ENCODE measurements around the gene LCN12. TPM values are rescaled to one million over a fixed set of nuclear protein-coding genes. Genes with fewer than 3 reads are reported as not detected.

LCN12 gene
- total and polyA plus RNA-seq, 3 experiments from 2014 or later, result 0.85 to 1.3 TPM; not detected in 1

- no peaks in the 10 kb centered on the region for H3K9me3 ChIP-seq (ENCODE audit: low read length)
- H3K4me3 ChIP-seq (ENCODE audit: low read length), result no peak overlapping the region
- Mint-ChIP-seq H3K4me1 (peaks cover 0 to 3% (median 0%) of the 10 kb centered on the region in 3 donors), H3K9me3 (no peaks in the 10 kb centered on the region), H3K27ac (peak overlapping the region in 1 of 8 donors; percentile 15), H3K27me3 (no peaks in the 10 kb centered on the region), H3K4me3 (no peak overlapping the region), H3K36me3 (peaks cover 0 to 65% (median 3%) of the 10 kb centered on the region in 3 donors)
- ChIA-PET CTCF (no interaction called here), POLR2A (interaction anchor here (0.5 to 0.7 kb wide), 2 partner anchors 22 to 135 kb away, joined by 3 to 7 read pairs; no protein-coding TSS in a partner anchor)
- H3K4me1 ChIP-seq (ENCODE audit: insufficient read depth, low read length), result no peaks in the 10 kb centered on the region
- no peak for DNase-seq
- H3K27me3 ChIP-seq (ENCODE audit: insufficient read depth, low read length, poor library complexity, severe bottlenecking), result no peaks in the 10 kb centered on the region
- peaks cover 35% of the 10 kb centered on the region for H3K36me3 ChIP-seq (ENCODE audit: insufficient read depth, low read length)
- no peak overlapping the region for H3K27ac ChIP-seq (ENCODE audit: low read depth, low read length)
Measured at GRCh38 chr9:136921718-136922117, 30.4 kb upstream of the LCN12 start.

GRCh38 chr9:136922540-136922939 is 29.5 kb upstream of the LCN12 start:
- H3K4me1 ChIP-seq (ENCODE audit: insufficient read depth, low read length), result no peaks in the 10 kb centered on the region
- Mint-ChIP-seq H3K27ac (peak overlapping the region in 1 of 8 donors; percentile 82), H3K27me3 (no peaks in the 10 kb centered on the region), H3K36me3 (peaks cover 0 to 64% (median 3%) of the 10 kb centered on the region in 3 donors), H3K9me3 (no peaks in the 10 kb centered on the region), H3K4me3 (no peak overlapping the region), H3K4me1 (peaks cover 0 to 1% (median under 1%) of the 10 kb centered on the region in 3 donors)
- ChIA-PET POLR2A (interaction anchor here (0.7 kb wide), 1 partner anchor 134 kb away, joined by 7 read pairs; no protein-coding TSS in a partner anchor), CTCF (no interaction called here)
- H3K36me3 ChIP-seq (ENCODE audit: insufficient read depth, low read length), result peaks cover 27% of the 10 kb centered on the region
- no peaks in the 10 kb centered on the region for H3K9me3 ChIP-seq (ENCODE audit: low read length)
- H3K27me3 ChIP-seq (ENCODE audit: insufficient read depth, low read length, poor library complexity, severe bottlenecking), result no peaks in the 10 kb centered on the region
- H3K27ac ChIP-seq (ENCODE audit: low read depth, low read length), result no peak overlapping the region
- DNase-seq, result no peak
- H3K4me3 ChIP-seq (ENCODE audit: low read length), result no peak overlapping the region

- H3K27me3 Mint-ChIP-seq, result no peaks in the 10 kb centered on the region
- POLR2A ChIA-PET, result no interaction called here
- no peak overlapping the region for H3K4me3 Mint-ChIP-seq
- Histone ChIP-seq H3K27ac (ENCODE audit: low read depth, low read length) (no peak overlapping the region), H3K9me3 (ENCODE audit: low read length) (no peaks in the 10 kb centered on the region), H3K36me3 (ENCODE audit: insufficient read depth, low read length) (peaks cover 23% of the 10 kb centered on the region), H3K4me1 (ENCODE audit: insufficient read depth, low read length) (no peaks in the 10 kb centered on the region), H3K4me3 (ENCODE audit: low read length) (no peak overlapping the region), H3K27me3 (ENCODE audit: insufficient read depth, low read length, poor library complexity, severe bottlenecking) (no peaks in the 10 kb centered on the region)
- peaks cover 0 to 5% (median 0%) of the 10 kb centered on the region in 3 donors for H3K4me1 Mint-ChIP-seq
- CTCF ChIA-PET, result no interaction called here
- no peak overlapping the region for H3K27ac Mint-ChIP-seq
- peaks cover 0 to 65% (median 8%) of the 10 kb centered on the region in 3 donors for H3K36me3 Mint-ChIP-seq
- DNase-seq, result no peak
- H3K9me3 Mint-ChIP-seq, result no peaks in the 10 kb centered on the region
Measured at GRCh38 chr9:136923881-136924280, 28.2 kb upstream of the LCN12 start.

GRCh38 chr9:136925414-136926153 is 26.5 kb upstream of the LCN12 start:
- no peaks in the 10 kb centered on the region for H3K27me3 ChIP-seq (ENCODE audit: insufficient read depth, low read length, poor library complexity, severe bottlenecking)
- CTCF ChIA-PET, result interaction anchor here (0.9 kb wide), 1 partner anchor 83 kb away, joined by 3 read pairs; the partner anchor contains the start of gene AJM1
- Mint-ChIP-seq H3K4me3 (no peak overlapping the region), H3K9me3 (no peaks in the 10 kb centered on the region), H3K27me3 (no peaks in the 10 kb centered on the region), H3K36me3 (peaks cover 0 to 54% (median 8%) of the 10 kb centered on the region in 3 donors), H3K27ac (peak overlapping the region in 1 of 8 donors; percentile 35), H3K4me1 (peaks cover 0 to 5% (median 0%) of the 10 kb centered on the region in 3 donors)
- H3K27ac ChIP-seq (ENCODE audit: low read depth, low read length), result no peak overlapping the region
- H3K9me3 ChIP-seq (ENCODE audit: low read length), result no peaks in the 10 kb centered on the region
- peaks cover 15% of the 10 kb centered on the region for H3K36me3 ChIP-seq (ENCODE audit: insufficient read depth, low read length)
- DNase-seq, result no peak
- H3K4me1 ChIP-seq (ENCODE audit: insufficient read depth, low read length), result no peaks in the 10 kb centered on the region
- H3K4me3 ChIP-seq (ENCODE audit: low read length), result no peak overlapping the region
- POLR2A ChIA-PET, result no interaction called here

- POLR2A ChIA-PET, result no interaction called here
- DNase-seq, result no peak
- no peaks in the 10 kb centered on the region for H3K9me3 Mint-ChIP-seq
Measured at GRCh38 chr9:136926154-136926704, 25.8 kb upstream of the LCN12 start.

GRCh38 chr9:136926749-136927148 is 25.3 kb upstream of the LCN12 start:
- no peaks in the 10 kb centered on the region for H3K9me3 ChIP-seq (ENCODE audit: low read length)
- no peak for DNase-seq
- POLR2A ChIA-PET, result no interaction called here
- no peaks in the 10 kb centered on the region for H3K9me3 Mint-ChIP-seq
- peaks cover 6% of the 10 kb centered on the region for H3K36me3 ChIP-seq (ENCODE audit: insufficient read depth, low read length)
- no peak overlapping the region for H3K4me3 ChIP-seq (ENCODE audit: low read length)
- CTCF ChIA-PET, result interaction anchor here (0.9 kb wide), 1 partner anchor 84 kb away, joined by 3 read pairs; the partner anchor contains the start of gene AJM1
- H3K4me3 Mint-ChIP-seq, result no peak overlapping the region
- H3K27me3 Mint-ChIP-seq, result no peaks in the 10 kb centered on the region
- H3K27ac Mint-ChIP-seq, result peak overlapping the region in 2 of 8 donors; percentile 10 to 35
- no peak overlapping the region for H3K27ac ChIP-seq (ENCODE audit: low read depth, low read length)
- peaks cover 0 to 51% (median 8%) of the 10 kb centered on the region in 3 donors for H3K36me3 Mint-ChIP-seq
- no peaks in the 10 kb centered on the region for H3K27me3 ChIP-seq (ENCODE audit: insufficient read depth, low read length, poor library complexity, severe bottlenecking)
- peaks cover 0 to 6% (median under 1%) of the 10 kb centered on the region in 3 donors for H3K4me1 Mint-ChIP-seq
- no peaks in the 10 kb centered on the region for H3K4me1 ChIP-seq (ENCODE audit: insufficient read depth, low read length)

More at GRCh38 chr9:136926154-136926704, 25.8 kb upstream of the LCN12 start:
- H3K4me1 ChIP-seq (ENCODE audit: insufficient read depth, low read length), result no peaks in the 10 kb centered on the region
- CTCF ChIA-PET, result interaction anchor here (0.9 kb wide), 1 partner anchor 83 kb away, joined by 3 read pairs; the partner anchor contains the start of gene AJM1
- no peak overlapping the region for H3K27ac ChIP-seq (ENCODE audit: low read depth, low read length)
- Mint-ChIP-seq H3K27ac (peak overlapping the region in 2 of 8 donors; percentile 38 to 46), H3K36me3 (peaks cover 0 to 51% (median 8%) of the 10 kb centered on the region in 3 donors), H3K4me3 (no peak overlapping the region), H3K4me1 (peaks cover 0 to 5% (median 0%) of the 10 kb centered on the region in 3 donors), H3K27me3 (no peaks in the 10 kb centered on the region)
- H3K4me3 ChIP-seq (ENCODE audit: low read length), result no peak overlapping the region
- H3K9me3 ChIP-seq (ENCODE audit: low read length), result no peaks in the 10 kb centered on the region
- peaks cover 8% of the 10 kb centered on the region for H3K36me3 ChIP-seq (ENCODE audit: insufficient read depth, low read length)
- no peaks in the 10 kb centered on the region for H3K27me3 ChIP-seq (ENCODE audit: insufficient read depth, low read length, poor library complexity, severe bottlenecking)

- Histone ChIP-seq H3K9me3 (ENCODE audit: low read length) (no peaks in the 10 kb centered on the region), H3K4me1 (ENCODE audit: insufficient read depth, low read length) (no peaks in the 10 kb centered on the region), H3K27me3 (ENCODE audit: insufficient read depth, low read length, poor library complexity, severe bottlenecking) (no peaks in the 10 kb centered on the region), H3K27ac (ENCODE audit: low read depth, low read length) (no peak overlapping the region), H3K4me3 (ENCODE audit: low read length) (no peak overlapping the region), H3K36me3 (ENCODE audit: insufficient read depth, low read length) (no peaks in the 10 kb centered on the region)
- CTCF ChIA-PET, result no interaction called here
- Mint-ChIP-seq H3K27me3 (no peaks in the 10 kb centered on the region), H3K4me1 (peaks cover 0 to 9% (median 2%) of the 10 kb centered on the region in 3 donors), H3K9me3 (no peaks in the 10 kb centered on the region), H3K36me3 (peaks cover 0 to 44% (median 8%) of the 10 kb centered on the region in 3 donors), H3K27ac (peak overlapping the region in 3 of 8 donors; percentile 10 to 35 (median 34)), H3K4me3 (no peak overlapping the region)
- no peak for DNase-seq
- POLR2A ChIA-PET, result no interaction called here
Measured at GRCh38 chr9:136927343-136928271, 24.5 kb upstream of the LCN12 start.

Measured in CD8-positive, alpha-beta memory T cell (primary cell).